Islet of Langerhans (tissue), 1 donor: ENCODE data around the gene RCC2.
"Not testable (repeated sequence)": the region's sequence is repeated elsewhere in the genome, so short reads cannot be mapped to it uniquely, and the experiment has no call there.

Source experiments
- FAIRE-seq: peaks from one replicate; lab custom pipeline; 2011; peaks lifted over from hg19 to GRCh38; lab: Jason Lieb, UNC

Gene RCC2

DNA sequence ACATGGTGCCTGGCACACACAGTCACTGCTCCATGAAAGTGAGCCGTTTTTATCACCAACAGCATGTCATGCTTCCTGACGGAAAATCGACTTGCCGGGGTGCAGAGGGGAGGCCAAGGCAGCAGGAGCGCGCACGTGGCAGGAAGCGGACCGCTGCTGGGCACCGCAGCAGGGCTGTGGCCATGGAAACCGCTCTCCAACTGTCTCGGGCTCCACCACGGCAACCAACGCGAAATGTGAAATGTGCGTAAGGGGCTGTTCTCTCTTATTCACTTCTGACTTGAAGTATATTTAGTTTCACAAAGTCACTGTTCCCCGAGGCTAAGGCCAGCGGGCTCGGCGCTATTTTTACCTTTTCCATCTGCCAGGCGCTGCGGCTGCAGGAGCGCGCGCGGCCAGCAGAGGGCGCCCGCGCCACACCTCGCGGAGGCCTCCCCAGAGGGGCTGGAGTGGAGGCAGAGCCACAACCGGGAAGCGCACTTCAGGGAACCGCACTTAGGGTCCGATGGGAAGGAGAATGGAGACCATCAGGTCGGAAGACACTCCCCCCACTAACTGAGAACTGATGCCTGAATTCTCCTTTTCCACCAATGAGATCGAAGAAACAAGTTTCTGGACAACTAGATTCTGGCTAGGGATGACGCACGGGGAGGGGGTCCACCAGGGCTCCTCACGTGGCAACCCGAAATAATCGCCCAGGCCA, 19.7 kb downstream of the RCC2 start:
- FAIRE-seq = no peak

DNA sequence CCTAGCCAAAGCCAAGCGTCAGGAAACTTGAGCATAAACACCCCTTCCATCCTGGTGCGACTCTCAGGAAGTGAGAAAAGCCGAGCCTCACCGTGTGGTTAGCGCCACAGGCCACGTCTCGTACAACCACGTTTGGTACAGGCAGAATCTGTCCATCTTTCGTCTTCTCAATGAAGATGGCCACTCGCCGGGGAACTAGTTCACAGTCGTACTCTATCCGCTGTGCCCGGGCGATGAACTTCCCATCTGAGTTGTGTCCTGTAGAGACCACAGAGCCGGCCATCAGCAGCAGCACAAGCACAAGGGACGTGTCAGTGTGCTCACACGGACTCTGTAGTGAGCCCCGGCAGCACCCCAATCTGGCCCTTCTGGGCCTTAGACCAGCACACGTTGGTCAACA, 23.1 kb downstream of the RCC2 start:
- FAIRE-seq = no peak

DNA sequence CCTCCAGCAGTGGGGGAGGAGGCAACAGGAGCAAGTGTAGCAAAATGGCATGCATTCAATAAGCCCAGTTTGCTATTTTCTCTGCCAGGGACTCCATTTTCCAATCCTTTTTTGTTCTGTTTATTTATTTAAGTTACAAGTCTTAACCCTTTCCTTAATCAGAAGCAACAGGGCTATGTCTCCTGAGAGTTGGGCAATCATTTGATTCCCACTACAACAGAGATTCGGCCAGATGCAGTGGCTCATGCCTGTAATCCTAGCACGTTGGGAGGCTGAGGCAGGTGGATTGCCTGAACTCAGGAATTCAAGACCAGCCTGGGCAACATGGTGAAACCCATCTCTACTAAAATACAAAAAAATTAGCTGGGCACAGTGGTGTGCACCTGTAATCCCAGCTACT, 25.5 kb downstream of the RCC2 start:
- FAIRE-seq = no peak

DNA sequence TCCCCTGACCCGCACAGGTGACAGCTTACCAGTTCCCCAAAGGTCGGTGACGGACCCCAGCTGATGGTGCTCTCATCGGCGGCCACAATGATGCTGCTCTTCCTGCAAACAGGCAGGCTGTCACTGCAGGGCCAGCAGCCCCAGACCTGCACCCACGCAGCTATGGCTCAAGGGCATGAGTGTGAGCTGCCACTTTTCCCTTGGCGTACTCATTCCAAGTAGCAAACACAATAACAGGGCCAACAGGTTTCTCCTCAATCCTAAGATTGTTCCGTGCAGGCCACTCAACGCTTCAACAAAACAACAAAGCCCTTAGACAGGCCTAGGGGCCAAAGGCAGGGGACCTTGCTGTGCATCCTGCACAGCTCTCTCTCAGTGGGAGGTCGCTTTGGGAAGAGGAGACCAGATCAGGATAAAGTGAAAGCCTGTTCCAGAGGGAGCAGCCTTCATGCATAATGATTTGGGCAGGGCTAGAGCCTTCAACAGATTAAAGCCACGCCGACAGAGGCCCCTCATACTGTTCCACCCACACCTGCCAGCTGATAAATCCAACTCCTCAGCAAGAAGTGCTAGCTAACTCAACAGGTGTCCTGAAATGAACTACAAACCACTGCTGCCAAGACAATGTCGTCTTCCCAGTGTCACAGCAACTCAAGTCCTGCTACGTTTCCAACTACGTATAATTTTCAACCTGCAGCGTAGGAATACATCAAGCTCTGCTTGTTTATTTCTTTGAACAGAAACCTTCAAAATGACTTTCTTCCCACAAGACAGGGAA, 27.2 kb downstream of the RCC2 start:
- FAIRE-seq = no peak

GRCh38 chr1:17409391-17409811, 30.1 kb downstream of the RCC2 start:
- FAIRE-seq = no peak

- not testable (repeated sequence) for FAIRE-seq
Measured at GRCh38 chr1:17407786-17408514, 31.5 kb downstream of the RCC2 start.

DNA sequence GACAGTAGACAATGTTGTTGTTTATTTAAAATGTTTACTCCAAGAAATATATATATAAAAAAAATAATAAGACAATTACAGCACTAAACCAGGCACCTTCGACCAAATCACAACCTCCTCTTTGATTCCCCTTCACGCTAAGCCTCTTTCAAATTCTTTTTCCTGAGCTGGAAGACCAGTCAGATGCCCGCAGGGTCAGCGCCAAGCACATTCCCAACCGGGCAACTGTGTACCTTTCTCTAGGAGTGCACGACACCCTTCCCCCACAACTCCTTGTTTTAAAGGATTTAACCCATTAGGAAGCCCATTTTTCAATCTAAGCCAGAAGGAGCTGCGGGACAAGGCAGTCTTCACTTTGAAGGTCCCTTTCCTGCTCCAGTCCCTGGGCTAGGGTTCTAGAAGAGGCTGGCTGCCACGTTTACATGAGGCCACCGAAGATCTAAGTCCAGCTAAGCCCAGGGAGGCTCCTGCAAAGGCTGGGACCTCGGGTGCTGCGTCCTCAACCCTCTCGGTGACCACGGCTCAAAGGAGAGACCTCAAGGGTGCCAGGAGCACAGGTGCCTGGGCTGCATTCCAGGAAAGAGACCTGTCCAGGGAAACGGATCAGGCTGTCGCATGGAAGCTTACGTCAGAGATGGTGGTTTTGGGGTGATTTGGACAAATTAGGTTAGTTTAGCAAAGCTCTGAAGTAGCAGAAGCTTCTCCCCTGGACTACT, 32.6 kb downstream of the RCC2 start:
- not testable (repeated sequence) for FAIRE-seq

- no peak for FAIRE-seq
Measured at GRCh38 chr1:17405898-17406759, 33.3 kb downstream of the RCC2 start.

GRCh38 chr1:17404820-17405219, 34.7 kb downstream of the RCC2 start:
- FAIRE-seq = no peak

DNA sequence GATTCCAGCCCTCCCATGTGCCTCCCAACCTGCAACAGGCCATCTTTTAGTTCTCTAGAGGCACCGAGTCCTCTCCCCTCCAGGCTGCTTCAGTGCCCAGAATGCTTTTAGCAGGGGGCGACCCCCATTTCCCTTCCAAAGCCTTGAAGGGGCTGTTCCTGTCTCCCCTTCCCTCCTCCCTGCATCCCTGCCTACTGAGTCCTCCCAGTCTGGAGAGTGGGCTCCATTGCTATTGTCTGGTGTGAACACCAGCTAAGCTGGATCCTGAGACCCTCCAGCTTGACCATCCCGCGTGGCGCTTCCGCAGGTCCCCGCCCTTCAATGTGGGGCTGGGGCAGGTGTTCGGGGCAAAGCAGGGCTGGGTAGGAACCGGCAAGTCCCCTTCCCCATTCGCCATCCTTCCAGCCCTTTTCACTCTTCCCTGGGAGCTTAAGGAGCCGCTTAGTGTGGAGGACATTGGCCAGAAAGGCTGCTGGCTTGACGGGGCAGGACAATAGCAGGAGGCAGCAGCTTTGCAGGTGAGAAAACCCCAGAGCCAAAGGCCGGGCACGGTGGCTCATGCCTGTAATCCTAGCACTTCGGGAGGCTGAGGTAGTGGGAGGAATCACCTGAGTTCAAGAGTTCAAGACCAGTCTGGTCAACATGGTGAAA, 35.3 kb downstream of the RCC2 start:
- no peak for FAIRE-seq

DNA sequence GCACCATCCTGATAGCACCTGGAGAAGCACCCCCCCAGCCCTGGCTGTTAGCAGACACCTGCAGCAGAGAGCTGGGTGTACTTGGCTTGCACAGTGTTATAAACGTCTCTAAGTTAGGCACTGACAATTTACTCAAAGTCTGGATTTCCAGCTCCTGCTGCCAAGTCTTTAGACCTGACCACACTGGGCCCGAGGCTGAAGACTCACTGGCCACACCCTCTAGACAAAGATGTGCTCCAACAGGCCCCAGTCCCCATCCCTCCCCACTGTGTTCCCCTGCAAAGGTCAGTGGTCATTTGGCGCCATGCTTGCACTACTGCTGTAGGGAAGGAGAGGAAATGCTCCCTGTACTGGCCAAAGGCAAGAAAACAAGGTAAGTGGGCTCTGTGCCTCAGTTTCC, 36.4 kb downstream of the RCC2 start:
- FAIRE-seq = no peak

- FAIRE-seq = no peak
Measured at GRCh38 chr1:17401841-17402240, 37.6 kb downstream of the RCC2 start.

GRCh38 chr1:17400725-17401341, 38.6 kb downstream of the RCC2 start:
- FAIRE-seq = no peak

DNA sequence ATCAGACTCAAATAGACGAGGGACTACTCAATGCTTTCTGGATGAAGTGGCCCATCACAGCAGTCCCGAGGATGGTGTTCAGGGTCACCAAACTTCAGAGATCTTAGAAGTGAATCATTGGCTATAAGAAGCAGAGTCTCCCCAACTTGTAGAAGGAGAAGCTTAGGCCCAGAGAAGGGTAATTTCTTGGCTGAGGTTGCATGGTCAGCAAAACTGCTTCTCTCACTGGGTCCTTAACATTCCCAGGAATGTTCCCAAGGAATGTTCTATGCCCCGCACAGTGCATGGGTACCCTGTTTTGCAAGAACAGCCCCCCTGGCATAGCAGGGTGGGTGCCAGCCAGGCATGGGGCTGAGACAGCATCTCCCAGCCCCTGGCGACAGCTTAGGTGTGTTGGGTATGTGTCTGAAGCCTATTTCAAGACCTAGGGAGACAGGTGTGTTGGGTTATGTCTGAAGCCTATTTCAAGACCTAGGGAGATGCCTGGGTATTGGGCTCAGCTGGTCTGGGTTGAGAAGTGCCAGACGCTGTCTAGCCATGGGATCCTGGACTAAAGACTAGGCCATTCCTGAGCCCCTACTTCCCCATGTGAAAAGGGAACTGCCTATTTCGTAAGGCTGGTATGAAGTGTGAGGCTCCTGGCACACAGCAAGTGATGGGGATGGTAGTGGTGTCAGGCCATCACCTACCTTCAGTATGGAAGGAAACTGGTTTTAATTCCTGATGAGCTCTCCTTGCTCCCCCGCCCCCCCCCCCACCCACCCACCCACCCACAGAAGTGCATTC, 41.4 kb downstream of the RCC2 start:
- FAIRE-seq = no peak

GRCh38 chr1:17393230-17393629, 46.2 kb downstream of the RCC2 start:
- no peak for FAIRE-seq

- FAIRE-seq = no peak
Measured at GRCh38 chr1:17392199-17392740, 47.2 kb downstream of the RCC2 start.

DNA sequence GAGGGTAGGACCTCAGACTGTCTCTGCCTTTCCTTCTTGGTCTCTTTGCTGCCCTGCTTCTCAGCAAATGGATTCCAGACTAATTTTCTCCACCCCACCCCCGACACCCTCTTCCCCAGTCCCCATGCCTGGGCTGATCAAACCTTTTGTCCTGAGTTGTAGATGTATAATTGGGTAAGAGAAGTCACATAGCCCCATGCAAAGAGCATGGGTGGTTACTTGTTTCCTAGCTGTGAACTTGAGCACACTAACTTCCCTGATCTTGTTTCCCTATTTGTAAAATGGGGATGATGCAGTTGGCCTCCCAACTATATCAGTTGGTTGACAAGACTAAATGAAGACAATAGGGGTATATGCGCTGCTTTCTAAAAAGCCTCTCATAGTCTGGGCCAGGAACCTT, 58.3 kb downstream of the RCC2 start:
- no peak for FAIRE-seq

- no peak for FAIRE-seq
Measured at GRCh38 chr1:17377325-17377953, 62.0 kb downstream of the RCC2 start.

- no peak for FAIRE-seq
Measured at GRCh38 chr1:17375651-17376050, 63.8 kb downstream of the RCC2 start.
